Astrocyte (in vitro differentiated cells and primary cell): ENCODE data around the gene SOX5. TPM values are rescaled to one million over a fixed set of nuclear protein-coding genes. Genes with fewer than 3 reads are reported as not detected.
"Not testable (repeated sequence)": the region's sequence is repeated elsewhere in the genome, so short reads cannot be mapped to it uniquely, and the experiment has no call there.

ENCODE experiments used
- DNase-seq: peaks from one replicate; pipeline ENCODE4 v3.0.0-alpha.2; 2010; ENCODE audit warnings: low read depth
- FAIRE-seq: peaks from 2 replicates; lab custom pipeline; 2011; peaks lifted over from hg19 to GRCh38; lab: Jason Lieb, UNC
- H2AFZ ChIP-seq: 2 replicates; pipeline ENCODE4 v1.6.0; 2012; ENCODE audit warnings: low read depth, low read length, inconsistent platforms
- H3K27ac ChIP-seq: 2 replicates; pipeline ENCODE4 v1.5.1; 2011; ENCODE audit warnings: low read depth, low read length, inconsistent platforms
- H3K27me3 ChIP-seq: 2 replicates; pipeline ENCODE4 v1.6.0; 2011; ENCODE audit warnings: low read length, inconsistent platforms; ENCODE audit not compliant: insufficient read depth
- H3K36me3 ChIP-seq: 2 replicates; pipeline ENCODE4 v1.5.1; 2011; ENCODE audit warnings: low read length, inconsistent platforms; ENCODE audit not compliant: insufficient read depth
- H3K4me1 ChIP-seq: 2 replicates; pipeline ENCODE4 v1.5.1; 2011; ENCODE audit warnings: low read length, inconsistent platforms; ENCODE audit not compliant: insufficient read depth
- H3K4me2 ChIP-seq: 2 replicates; pipeline ENCODE4 v1.6.0; 2012; ENCODE audit warnings: low read length, inconsistent platforms
- H3K4me3 ChIP-seq: 2 replicates; pipeline ENCODE4 v1.5.1; 2011; ENCODE audit warnings: low read depth, mild to moderate bottlenecking, low read length, inconsistent platforms; ENCODE audit not compliant: insufficient read depth
- H3K79me2 ChIP-seq: 2 replicates; pipeline ENCODE4 v1.6.0; 2012; ENCODE audit warnings: mild to moderate bottlenecking, low read length, inconsistent platforms; ENCODE audit not compliant: insufficient read depth
- H3K9ac ChIP-seq: 2 replicates; pipeline ENCODE4 v1.6.0; 2012; ENCODE audit warnings: mild to moderate bottlenecking, low read length, inconsistent platforms
- H3K9me3 ChIP-seq: 2 replicates; pipeline ENCODE4 v1.5.1; 2012; ENCODE audit warnings: low read depth, mild to moderate bottlenecking, low read length, inconsistent platforms; ENCODE audit not compliant: insufficient read depth
- H4K20me1 ChIP-seq: 2 replicates; pipeline ENCODE4 v1.6.0; 2012; ENCODE audit warnings: low read length, inconsistent platforms; ENCODE audit not compliant: insufficient read depth
- H3K27ac Mint-ChIP-seq: one replicate; pipeline ENCODE4 v1.8.0; 2021; ENCODE audit warnings: mild to moderate bottlenecking, mixed read lengths; ENCODE audit not compliant: unreplicated experiment
- H3K27me3 Mint-ChIP-seq: one replicate; pipeline ENCODE4 v1.8.0; 2021; ENCODE audit warnings: low read depth, mixed read lengths; ENCODE audit not compliant: unreplicated experiment
- H3K36me3 Mint-ChIP-seq: one replicate; pipeline ENCODE4 v1.8.0; 2021; ENCODE audit warnings: low read depth, mixed read lengths; ENCODE audit not compliant: unreplicated experiment
- H3K4me1 Mint-ChIP-seq: one replicate; pipeline ENCODE4 v1.8.0; 2021; ENCODE audit warnings: low read depth, mixed read lengths; ENCODE audit not compliant: unreplicated experiment
- H3K4me3 Mint-ChIP-seq: one replicate; pipeline ENCODE4 v1.8.0; 2021; ENCODE audit warnings: mild to moderate bottlenecking, moderate library complexity, mixed read lengths; ENCODE audit not compliant: unreplicated experiment
- H3K9me3 Mint-ChIP-seq: one replicate; pipeline ENCODE4 v1.8.0; 2021; ENCODE audit warnings: mild to moderate bottlenecking, mixed read lengths; ENCODE audit not compliant: unreplicated experiment
- CTCF ChIP-seq: IDR thresholded peaks from 2 replicates; pipeline ENCODE4 v1.5.1; 2011; ENCODE audit warnings: low read depth, mild to moderate bottlenecking, inconsistent platforms, low read length, moderate library complexity; ENCODE audit not compliant: insufficient read depth
- EZH2 ChIP-seq: IDR thresholded peaks from 2 replicates; pipeline ENCODE4 v1.6.1; 2012; ENCODE audit warnings: mild to moderate bottlenecking, low read length, inconsistent platforms; ENCODE audit not compliant: insufficient read depth
- total RNA-seq: library from RNA; stranded (reverse); gene quantifications from 2 replicates; pipeline ENCODE4 v1.2.1, GENCODE V29; 2021

The SOX5 gene
- total RNA-seq, 1 donor from 2014 or later, result 13.7 TPM

DNA sequence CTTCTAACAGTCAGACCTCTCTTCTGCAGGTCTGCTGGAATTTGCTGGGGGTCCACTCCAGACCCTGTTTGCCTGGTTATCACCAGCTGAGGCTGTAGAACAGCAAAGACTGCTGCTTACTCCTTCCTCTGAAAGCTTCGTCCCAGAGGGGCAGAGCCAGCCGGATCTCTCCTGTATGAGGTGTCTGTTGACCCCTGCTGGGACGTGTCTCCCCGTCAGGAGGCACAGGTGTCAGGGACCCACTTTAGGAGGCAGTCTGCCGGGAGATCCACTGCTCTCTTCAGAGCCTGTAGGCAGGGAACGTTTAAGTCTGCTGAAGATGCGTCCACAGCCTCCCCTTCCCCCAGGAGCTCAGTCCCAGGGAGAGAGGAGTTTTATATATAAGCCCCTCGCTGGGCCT is 125.1 kb downstream of the SOX5 start:
- Histone ChIP-seq H3K36me3 (no peaks in the 10 kb centered on the region), H3K4me2 (no peak overlapping the region), H4K20me1 (no peaks in the 10 kb centered on the region), H3K9me3 (no peaks in the 10 kb centered on the region), H3K4me1 (no peaks in the 10 kb centered on the region), H3K27me3 (no peaks in the 10 kb centered on the region), H3K79me2 (no peaks in the 10 kb centered on the region), H3K9ac (no peak overlapping the region), H2AFZ (no peak overlapping the region), H3K4me3 (no peak overlapping the region), H3K27ac (no peak overlapping the region)
- peaks cover 12% of the 10 kb centered on the region for H3K4me1 Mint-ChIP-seq
- H3K36me3 Mint-ChIP-seq, result peaks cover 10% of the 10 kb centered on the region
- DNase-seq, result no peak
- no peak overlapping the region for H3K4me3 Mint-ChIP-seq
- TF ChIP-seq EZH2, result no peak
- H3K27me3 Mint-ChIP-seq, result no peaks in the 10 kb centered on the region
- peaks cover 5% of the 10 kb centered on the region for H3K9me3 Mint-ChIP-seq
- no peak overlapping the region for H3K27ac Mint-ChIP-seq
- no peak for FAIRE-seq

GRCh38 chr12:23822883-23823282 is 126.6 kb downstream of the SOX5 start:
- H3K9ac ChIP-seq, H3K27ac ChIP-seq, H3K27me3 Mint-ChIP-seq, H3K4me3 Mint-ChIP-seq, H3K27ac Mint-ChIP-seq, H3K4me1 Mint-ChIP-seq, H3K9me3 ChIP-seq, H3K4me2 ChIP-seq, H3K79me2 ChIP-seq, H3K36me3 ChIP-seq, FAIRE-seq, DNase-seq, H3K27me3 ChIP-seq, H3K4me1 ChIP-seq, H2AFZ ChIP-seq, H3K4me3 ChIP-seq, H4K20me1 ChIP-seq, H3K9me3 Mint-ChIP-seq: not testable (repeated sequence)
- peaks cover 10% of the 10 kb centered on the region for H3K36me3 Mint-ChIP-seq

GRCh38 chr12:23817345-23817744 is 132.1 kb downstream of the SOX5 start:
- Histone ChIP-seq H3K79me2 (no peaks in the 10 kb centered on the region), H3K4me2 (no peak overlapping the region), H3K4me1 (no peaks in the 10 kb centered on the region), H3K27me3 (no peaks in the 10 kb centered on the region), H2AFZ (no peak overlapping the region), H4K20me1 (no peaks in the 10 kb centered on the region), H3K36me3 (no peaks in the 10 kb centered on the region), H3K9ac (no peak overlapping the region), H3K9me3 (no peaks in the 10 kb centered on the region), H3K4me3 (no peak overlapping the region), H3K27ac (no peak overlapping the region)
- TF ChIP-seq CTCF (no peak), EZH2 (no peak)
- Mint-ChIP-seq H3K9me3 (no peaks in the 10 kb centered on the region), H3K4me1 (peaks cover 3% of the 10 kb centered on the region), H3K27ac (no peak overlapping the region), H3K36me3 (peaks cover 7% of the 10 kb centered on the region), H3K27me3 (no peaks in the 10 kb centered on the region), H3K4me3 (no peak overlapping the region)
- FAIRE-seq (no peak), DNase-seq (no peak)
